ENCODE data around the gene PRRC2B.

DNA sequence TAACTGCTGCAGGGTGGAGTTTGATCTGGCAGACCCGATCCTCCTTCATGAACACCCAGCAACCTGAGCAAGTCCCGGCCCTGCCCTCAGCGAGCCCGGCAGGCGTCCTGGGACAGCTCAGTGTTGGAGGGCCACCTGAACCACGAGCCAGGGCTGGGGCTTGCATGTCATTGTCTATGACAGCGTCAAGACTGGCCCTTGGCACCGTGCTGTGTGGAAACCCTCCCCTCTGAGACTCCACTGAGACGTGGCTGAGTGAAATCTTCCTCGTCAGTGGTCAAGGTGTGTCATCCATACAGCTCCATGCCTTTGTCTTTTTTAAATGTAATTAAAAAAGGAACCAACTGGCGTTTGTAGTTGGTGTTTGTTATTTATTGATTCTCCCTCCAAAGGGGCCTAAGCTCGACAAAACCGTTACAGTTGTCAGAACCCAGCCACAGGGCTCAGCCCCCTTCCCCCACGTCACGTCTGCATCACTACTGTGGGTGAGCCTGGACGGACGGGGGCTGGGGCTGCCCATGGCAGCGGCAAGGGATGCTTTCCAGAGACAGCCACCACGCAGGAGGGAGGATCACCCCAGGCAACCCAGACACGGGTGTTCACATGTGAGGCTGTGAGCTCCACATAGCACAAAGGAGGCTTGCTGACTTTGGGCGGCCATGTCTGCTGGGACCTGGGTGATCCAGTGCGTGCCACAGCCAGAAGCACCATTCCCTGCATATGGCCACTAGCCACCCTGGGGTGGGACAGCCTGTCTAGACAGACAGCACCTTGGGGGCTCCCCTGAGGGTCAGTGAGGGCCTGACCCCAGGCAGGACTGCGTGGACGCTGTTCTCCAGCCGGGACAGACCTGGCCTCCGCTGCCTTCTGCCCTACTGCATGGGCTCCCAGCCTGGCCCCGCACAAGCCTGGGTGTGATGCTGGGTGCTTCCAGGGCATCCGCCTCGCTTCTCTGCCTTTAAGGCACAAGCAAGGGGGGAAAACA, 129.9 kb downstream of the PRRC2B start:
- TF ChIP-seq, protein P1, sequence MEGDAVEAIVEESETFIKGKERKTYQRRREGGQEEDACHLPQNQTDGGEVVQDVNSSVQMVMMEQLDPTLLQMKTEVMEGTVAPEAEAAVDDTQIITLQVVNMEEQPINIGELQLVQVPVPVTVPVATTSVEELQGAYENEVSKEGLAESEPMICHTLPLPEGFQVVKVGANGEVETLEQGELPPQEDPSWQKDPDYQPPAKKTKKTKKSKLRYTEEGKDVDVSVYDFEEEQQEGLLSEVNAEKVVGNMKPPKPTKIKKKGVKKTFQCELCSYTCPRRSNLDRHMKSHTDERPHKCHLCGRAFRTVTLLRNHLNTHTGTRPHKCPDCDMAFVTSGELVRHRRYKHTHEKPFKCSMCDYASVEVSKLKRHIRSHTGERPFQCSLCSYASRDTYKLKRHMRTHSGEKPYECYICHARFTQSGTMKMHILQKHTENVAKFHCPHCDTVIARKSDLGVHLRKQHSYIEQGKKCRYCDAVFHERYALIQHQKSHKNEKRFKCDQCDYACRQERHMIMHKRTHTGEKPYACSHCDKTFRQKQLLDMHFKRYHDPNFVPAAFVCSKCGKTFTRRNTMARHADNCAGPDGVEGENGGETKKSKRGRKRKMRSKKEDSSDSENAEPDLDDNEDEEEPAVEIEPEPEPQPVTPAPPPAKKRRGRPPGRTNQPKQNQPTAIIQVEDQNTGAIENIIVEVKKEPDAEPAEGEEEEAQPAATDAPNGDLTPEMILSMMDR (IDR thresholded peaks at IDR 0.05): no peak
- TF ChIP-seq POLR2A (IDR thresholded peaks at IDR 0.05): no peak
